ENCODE results near the gene RBM38. TPM values are rescaled to one million over a fixed set of nuclear protein-coding genes. Genes with fewer than 3 reads are reported as not detected.

RBM38 gene
- total and polyA plus RNA-seq, 9 of the 15 experiments (the other 6 are each of a cell fraction or from before 2014, with no cell fraction given): 0.28 to 82.4 (median 33.2) TPM

DNA sequence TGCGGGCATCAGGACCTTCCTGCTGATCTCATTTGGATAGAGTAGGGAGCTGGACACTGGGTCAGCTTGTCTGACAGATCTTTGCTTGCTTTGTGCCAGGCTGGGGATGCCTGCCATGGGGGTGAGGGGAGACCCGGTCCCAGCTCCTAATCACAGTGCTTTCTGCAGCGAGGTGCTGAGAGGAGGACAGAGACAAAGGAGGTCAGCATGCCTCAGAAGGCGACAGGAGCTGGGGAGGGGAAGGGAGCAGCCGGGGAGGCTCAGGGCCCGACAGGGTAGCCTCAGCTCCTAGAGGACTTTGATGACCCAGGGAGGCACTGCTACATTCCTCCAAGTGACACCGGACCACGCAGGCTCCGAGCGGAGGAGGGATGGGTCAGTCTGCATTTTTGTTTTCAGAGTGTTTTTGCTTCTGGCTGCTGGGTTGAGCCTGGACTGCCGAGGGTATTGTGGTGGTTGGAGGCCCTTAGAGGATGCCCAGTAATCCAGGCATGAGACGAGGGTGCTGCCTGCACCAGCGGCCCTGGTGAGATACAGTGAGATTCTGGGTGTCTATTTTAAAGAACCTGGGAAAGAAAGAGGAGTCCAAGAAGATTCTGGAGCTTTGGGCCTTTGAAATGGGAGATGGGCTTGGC lies 7.8 kb downstream of the RBM38 start:
- DNase-seq (ENCODE audit: extremely low read depth in 1 of 4, low spot score in 3 of 4) (no peak), ATAC-seq (no peak), FAIRE-seq (no peak)
- H2AFZ ChIP-seq (ENCODE audit: low read depth, low read length): no peak overlapping the region
- BruUV-seq (replicated peaks): no TSS peak
- peaks cover 41% of the 10 kb centered on the region for H4K20me1 ChIP-seq (replicated peaks; ENCODE audit: control insufficient read depth, insufficient read depth, low read length)
- peak overlapping the region in 1 of 2 experiments; percentile 72; a peak in 2 of 4 replicates for H3K9ac ChIP-seq (ENCODE audit: insufficient read depth in 1 of 2, low read depth in 2 of 2, low read length in 2 of 2)
- TF ChIP-seq NFRKB (IDR thresholded peaks at IDR 0.05; ENCODE audit: low read depth): no peak
- TF ChIP-seq ZNF584 (CRISPR knock-in tag; IDR thresholded peaks at IDR 0.05; ENCODE audit: low read depth): no peak
- TF ChIP-seq NR2F6 (CRISPR knock-in tag; IDR thresholded peaks at IDR 0.05): no peak
- no peak for TF ChIP-seq TBP (optimal IDR thresholded peaks at IDR 0.05; ENCODE audit: low read depth, low read length)
- TF ChIP-seq, protein P1, sequence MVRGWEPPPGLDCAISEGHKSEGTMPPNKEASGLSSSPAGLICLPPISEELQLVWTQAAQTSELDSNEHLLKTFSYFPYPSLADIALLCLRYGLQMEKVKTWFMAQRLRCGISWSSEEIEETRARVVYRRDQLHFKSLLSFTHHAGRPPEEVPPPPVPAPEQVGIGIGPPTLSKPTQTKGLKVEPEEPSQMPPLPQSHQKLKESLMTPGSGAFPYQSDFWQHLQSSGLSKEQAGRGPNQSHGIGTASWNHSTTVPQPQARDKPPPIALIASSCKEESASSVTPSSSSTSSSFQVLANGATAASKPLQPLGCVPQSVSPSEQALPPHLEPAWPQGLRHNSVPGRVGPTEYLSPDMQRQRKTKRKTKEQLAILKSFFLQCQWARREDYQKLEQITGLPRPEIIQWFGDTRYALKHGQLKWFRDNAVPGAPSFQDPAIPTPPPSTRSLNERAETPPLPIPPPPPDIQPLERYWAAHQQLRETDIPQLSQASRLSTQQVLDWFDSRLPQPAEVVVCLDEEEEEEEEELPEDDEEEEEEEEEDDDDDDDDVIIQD (CRISPR knock-in tag; IDR thresholded peaks at IDR 0.05): no peak
- TF ChIP-seq SREBF1 (IDR thresholded peaks at IDR 0.05; ENCODE audit: borderline replicate concordance, low read depth, low read length): no peak
- no peak for TF ChIP-seq YBX1 (IDR thresholded peaks at IDR 0.05)
- TF ChIP-seq ZNF644 (tag; IDR thresholded peaks at IDR 0.05; ENCODE audit: low read depth): no peak
- TF ChIP-seq SMAD1 (IDR thresholded peaks at IDR 0.05; ENCODE audit: low read depth, low read length, partially characterized antibody): no peak
- TF ChIP-seq ZNF174 (CRISPR knock-in tag; IDR thresholded peaks at IDR 0.05): no peak
- TF ChIP-seq, protein P2, sequence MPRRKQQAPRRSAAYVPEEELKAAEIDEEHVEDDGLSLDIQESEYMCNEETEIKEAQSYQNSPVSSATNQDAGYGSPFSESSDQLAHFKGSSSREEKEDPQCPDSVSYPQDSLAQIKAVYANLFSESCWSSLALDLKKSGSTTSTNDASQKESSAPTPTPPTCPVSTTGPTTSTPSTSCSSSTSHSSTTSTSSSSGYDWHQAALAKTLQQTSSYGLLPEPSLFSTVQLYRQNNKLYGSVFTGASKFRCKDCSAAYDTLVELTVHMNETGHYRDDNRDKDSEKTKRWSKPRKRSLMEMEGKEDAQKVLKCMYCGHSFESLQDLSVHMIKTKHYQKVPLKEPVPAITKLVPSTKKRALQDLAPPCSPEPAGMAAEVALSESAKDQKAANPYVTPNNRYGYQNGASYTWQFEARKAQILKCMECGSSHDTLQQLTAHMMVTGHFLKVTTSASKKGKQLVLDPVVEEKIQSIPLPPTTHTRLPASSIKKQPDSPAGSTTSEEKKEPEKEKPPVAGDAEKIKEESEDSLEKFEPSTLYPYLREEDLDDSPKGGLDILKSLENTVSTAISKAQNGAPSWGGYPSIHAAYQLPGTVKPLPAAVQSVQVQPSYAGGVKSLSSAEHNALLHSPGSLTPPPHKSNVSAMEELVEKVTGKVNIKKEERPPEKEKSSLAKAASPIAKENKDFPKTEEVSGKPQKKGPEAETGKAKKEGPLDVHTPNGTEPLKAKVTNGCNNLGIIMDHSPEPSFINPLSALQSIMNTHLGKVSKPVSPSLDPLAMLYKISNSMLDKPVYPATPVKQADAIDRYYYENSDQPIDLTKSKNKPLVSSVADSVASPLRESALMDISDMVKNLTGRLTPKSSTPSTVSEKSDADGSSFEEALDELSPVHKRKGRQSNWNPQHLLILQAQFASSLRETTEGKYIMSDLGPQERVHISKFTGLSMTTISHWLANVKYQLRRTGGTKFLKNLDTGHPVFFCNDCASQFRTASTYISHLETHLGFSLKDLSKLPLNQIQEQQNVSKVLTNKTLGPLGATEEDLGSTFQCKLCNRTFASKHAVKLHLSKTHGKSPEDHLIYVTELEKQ (CRISPR knock-in tag; IDR thresholded peaks at IDR 0.05): no peak
- TF ChIP-seq, protein P3, sequence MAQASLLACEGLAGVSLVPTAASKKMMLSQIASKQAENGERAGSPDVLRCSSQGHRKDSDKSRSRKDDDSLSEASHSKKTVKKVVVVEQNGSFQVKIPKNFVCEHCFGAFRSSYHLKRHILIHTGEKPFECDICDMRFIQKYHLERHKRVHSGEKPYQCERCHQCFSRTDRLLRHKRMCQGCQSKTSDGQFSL (CRISPR knock-in tag; IDR thresholded peaks at IDR 0.05): no peak
- TF ChIP-seq, protein P3 (tag; IDR thresholded peaks at IDR 0.05): no peak
- no peak for TF ChIP-seq MYBL2 (IDR thresholded peaks at IDR 0.05; ENCODE audit: low read depth)
- no peak for TF ChIP-seq MYBL2 (CRISPR knock-in tag; IDR thresholded peaks at IDR 0.05; ENCODE audit: borderline replicate concordance)
- no peak for TF ChIP-seq ZBTB7A (IDR thresholded peaks at IDR 0.05; ENCODE audit: borderline replicate concordance, control insufficient read depth, low read depth, low read length)
- no peak for TF ChIP-seq SREBF2 (CRISPR knock-in tag; IDR thresholded peaks at IDR 0.05)
- intact Hi-C loops (cut with micrococcal nuclease) (no loop called here), in situ Hi-C loops (cut with MboI) (loop anchor here (25.0 kb wide), 1 partner anchor 813 kb away; no protein-coding TSS in a partner anchor)
- ChIA-PET POLR2A (interaction anchor here (0.6 to 3.2 kb wide), 10 partner anchors 8 to 997 kb away, joined by 3 to 20 read pairs (median 4); no protein-coding TSS in a partner anchor), CTCF (ENCODE audit: low intra/inter-chr PET ratio) (interaction anchor here (0.6 to 0.7 kb wide), 2 partner anchors 9 to 46 kb away, joined by 3 read pairs; no protein-coding TSS in a partner anchor)
- no peak overlapping the region for H3K4me2 ChIP-seq (ENCODE audit: insufficient read depth, low read length)
- WGBS (ENCODE audit: insufficient coverage, low coverage, missing lambda C conversion rate): 92% methylated on average over 12 of the region's 13 CpGs
- no peak overlapping the region for H3K4me3 ChIP-seq
- H3K9me1 ChIP-seq (ENCODE audit: control insufficient read depth, insufficient read depth, low read length): no peaks in the 10 kb centered on the region
- H3K9me3 ChIP-seq (replicated peaks; ENCODE audit: control insufficient read depth, insufficient read depth, low read depth, low read length): no peaks in the 10 kb centered on the region
- peaks cover 0 to 50% of the 10 kb centered on the region in 2 experiments; a peak in 3 of 5 replicates for H3K4me1 ChIP-seq (replicated peaks in 1 of 2; ENCODE audit: control insufficient read depth in 2 of 2, insufficient read depth in 2 of 2, low read length in 2 of 2)
- no peaks in the 10 kb centered on the region for H3K27me3 ChIP-seq (ENCODE audit: control insufficient read depth in 2 of 2, insufficient read depth in 2 of 2, low read length in 2 of 2)
- H3K36me3 ChIP-seq (ENCODE audit: control insufficient read depth, insufficient read depth, low read length): peaks cover 98% of the 10 kb centered on the region; the same call in 2 of the 3 replicates
- H3K79me2 ChIP-seq (ENCODE audit: control insufficient read depth, insufficient read depth, low read length): peaks cover 84% of the 10 kb centered on the region
- no peak overlapping the region for H3K27ac ChIP-seq (ENCODE audit: extremely low read depth, low read depth, low read length)
